GM18858 (cell line): Measurements from ENCODE around the gene GPAM.
"Not testable (repeated sequence)": the region's sequence is repeated elsewhere in the genome, so short reads cannot be mapped to it uniquely, and the experiment has no call there.

ENCODE experiments used
- ATAC-seq: cut with Tn5 transposase; IDR thresholded peaks from one replicate; pipeline ENCODE4 v1.9.1; 2021; ENCODE audit not compliant: unreplicated experiment

Gene GPAM

DNA sequence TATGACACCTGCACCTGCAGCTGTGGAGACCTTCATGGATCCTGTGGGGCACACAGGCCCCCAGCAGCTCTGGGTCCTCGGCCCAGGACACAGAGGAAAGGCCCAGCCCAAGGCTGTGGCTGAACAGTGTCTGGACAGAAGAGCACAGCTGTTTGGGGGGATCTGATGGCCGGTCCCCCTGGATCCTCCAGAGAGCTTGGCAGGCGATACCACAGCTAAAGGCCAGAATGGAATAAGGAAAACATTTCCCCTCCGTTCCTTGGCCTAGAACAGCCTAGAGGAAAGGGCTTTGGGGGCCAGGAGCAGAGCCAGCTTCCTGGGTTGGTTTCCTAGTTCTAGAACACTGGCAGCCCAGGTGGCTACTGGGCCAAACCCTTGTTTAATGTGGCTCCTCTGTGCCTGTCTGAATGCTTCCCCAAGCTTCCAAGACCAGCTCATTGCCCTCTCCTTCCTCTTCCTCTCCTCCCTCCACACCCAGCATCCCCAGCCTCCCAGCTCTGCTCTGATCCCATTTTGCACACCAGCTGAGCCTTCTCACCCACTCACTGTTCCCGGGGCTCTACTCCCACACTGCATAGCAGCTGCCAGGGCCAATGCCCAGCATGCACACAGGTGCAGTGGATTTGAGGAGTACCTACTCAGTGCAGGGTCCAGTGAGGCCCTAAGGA is 46.9 kb downstream of the GPAM start:
- ATAC-seq: no peak

DNA sequence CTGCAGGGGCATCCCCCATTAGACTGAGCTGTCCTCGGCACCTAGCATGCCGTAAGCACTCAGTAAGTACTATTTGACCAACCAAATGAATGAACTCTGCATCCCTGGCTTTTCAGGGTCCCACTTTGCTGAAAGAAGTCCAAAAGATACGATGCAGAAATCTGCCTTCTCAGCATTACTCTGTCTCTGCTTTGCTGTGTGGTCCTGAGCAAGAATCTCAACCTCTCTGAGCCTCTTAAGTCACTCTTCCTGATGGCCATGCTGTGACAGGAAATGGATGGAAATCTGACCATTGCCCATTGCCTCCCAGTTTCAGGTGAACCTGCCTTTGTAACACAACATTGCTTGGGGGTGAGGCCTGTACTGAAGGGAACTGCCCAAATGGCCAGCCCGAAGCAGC is 48.0 kb downstream of the GPAM start:
- no peak for ATAC-seq

DNA sequence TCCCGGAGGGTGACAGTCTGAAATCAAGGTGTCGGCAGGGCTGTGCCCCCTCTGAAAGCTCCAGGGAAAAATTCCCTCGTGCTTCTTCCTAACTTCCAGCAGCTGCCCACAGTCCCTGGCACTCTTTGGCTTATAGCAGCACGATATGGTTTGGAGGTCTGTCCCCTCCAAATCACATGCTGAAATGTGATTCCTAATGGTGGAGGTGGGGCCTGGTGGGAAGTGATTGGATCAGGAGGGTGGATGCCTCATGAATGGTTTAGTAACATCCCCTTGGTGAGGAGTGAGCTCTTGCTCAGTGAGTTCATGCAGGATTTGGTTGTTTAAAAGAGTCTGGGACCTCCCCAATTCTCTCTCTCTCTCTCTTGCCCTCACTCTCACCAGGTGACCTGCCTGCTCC is 51.1 kb downstream of the GPAM start:
- no peak for ATAC-seq

DNA sequence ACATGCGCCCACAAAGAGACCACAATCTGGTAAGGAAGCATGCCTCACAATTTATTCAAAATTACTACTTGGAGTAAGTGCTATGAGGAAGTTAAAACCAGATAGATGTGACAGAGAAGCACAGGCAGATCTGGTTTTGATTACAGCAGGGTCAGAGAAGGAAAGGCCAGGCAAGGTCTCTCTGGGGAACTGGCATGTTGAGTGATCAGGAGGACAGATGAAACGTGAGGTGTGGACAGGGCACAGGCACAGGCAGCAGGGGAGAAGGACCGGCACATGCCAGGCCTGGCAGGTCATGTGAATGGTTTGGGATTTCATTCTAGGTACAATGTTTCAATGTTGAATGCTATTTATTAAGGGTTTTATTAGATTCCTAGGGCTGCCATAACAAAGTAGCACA is 51.6 kb downstream of the GPAM start:
- no peak for ATAC-seq

DNA sequence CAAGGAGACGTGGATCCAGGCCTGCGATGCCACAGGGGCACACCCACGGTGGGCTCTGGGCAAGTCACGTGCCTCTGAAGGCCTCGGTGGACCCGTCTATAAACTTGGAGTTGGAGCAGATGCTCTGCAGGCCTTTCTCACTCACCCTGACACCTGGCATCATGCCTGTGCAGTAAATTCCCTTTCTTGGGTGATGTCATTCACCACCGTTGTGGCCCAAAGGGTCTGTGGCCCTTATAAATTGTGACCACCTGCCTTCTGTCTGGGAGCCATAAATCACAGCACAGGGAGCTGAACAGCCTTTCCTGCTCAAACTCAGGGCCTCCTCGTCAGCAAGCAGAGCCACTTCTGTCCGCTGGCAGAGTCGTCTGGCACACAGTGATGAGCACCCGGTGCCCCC is 52.2 kb downstream of the GPAM start:
- no peak for ATAC-seq

DNA sequence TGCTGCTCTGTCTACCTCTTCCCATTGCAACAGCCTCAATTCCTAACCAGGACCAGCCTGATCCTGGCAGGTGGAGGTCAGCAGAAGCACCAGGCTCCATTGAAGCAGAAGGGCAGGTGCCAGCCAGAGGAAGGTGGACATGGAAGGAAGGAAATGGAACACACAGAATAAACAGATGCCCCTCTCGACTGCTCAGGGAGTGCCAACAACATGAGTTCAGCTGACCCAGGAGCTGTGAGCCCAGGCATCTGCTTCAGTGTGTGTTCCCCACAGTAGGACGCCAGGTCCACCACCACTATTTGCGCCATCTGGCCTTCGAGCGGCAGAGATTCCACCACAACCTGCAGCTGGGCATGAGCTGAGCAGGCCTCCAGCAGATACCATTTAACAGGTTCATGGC is 56.7 kb downstream of the GPAM start:
- ATAC-seq: no peak

DNA sequence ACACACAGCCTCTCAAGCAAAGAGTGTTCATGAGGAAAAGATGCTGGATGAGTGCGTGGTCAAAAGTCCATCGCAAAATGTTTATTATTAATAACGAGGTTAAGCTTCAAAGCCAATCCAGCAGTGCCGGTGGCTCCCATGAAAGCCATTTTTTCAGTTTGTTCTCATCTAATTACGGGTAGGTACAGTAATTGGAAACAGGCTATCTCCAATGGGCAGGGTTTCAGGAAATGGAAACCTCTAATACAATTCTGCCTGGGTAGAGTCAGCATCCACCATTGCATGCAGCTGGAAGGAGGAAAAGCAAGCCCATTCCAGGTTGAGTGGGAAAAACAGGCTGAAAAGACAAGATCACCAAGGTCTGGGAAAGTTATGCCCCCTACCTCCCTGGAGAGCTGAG is 57.4 kb downstream of the GPAM start:
- no peak for ATAC-seq

DNA sequence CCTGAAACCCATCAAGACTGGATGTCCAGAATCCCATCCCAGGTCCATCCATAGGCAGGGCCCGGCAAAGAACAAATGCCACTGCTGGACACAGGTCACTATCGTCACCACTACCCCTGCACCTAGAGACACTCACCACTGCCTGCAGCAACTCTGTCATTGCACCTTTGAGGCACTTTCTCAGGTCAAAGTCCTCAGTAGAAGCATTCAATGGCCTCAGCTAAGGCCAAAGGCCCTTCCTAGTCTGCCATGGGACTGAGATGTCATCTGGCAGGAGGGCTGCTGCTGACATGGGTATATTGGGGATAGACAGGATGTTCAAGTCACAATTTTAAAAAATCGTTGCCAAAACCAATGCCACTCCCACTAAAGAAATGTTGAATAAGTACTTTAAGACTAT is 58.7 kb downstream of the GPAM start:
- no peak for ATAC-seq

DNA sequence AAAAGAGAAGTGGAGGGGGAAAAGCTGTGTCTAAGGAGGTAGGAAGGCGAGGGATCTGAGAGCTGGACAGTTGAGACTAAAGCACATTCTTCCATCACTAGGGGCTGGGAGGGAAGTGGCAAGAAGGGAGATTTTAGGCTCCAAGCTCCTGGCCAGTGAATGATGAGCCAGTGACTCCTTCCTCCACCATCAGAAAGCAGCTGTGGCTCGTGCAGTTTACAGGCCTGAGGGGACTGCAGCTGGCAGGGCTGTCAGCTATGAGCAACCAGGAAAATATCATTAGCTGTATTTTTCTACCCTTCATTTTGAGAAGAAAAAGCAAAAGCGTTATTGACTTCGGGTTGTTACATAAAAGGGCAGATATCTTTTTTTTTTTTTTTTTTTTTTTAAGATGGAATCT is 60.7 kb downstream of the GPAM start:
- ATAC-seq: no peak

DNA sequence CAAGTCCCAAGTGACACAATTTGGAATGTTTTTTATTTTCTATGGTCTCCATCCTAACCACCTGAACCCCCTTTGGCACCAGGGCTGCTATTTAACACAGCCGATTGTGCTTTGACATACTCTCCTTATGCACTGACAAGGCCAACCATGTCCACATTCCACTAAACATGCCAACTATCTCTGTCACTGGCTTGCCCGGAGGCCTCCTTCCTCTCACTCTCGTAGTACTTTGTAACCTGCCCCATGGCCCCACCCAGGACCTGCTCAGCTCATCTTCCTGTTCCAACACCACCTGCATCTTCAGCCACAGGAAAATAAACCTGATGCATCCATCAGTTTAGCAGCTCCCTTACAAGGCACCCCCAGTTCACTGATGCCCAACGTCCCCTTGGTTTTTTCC is 63.1 kb downstream of the GPAM start:
- no peak for ATAC-seq

DNA sequence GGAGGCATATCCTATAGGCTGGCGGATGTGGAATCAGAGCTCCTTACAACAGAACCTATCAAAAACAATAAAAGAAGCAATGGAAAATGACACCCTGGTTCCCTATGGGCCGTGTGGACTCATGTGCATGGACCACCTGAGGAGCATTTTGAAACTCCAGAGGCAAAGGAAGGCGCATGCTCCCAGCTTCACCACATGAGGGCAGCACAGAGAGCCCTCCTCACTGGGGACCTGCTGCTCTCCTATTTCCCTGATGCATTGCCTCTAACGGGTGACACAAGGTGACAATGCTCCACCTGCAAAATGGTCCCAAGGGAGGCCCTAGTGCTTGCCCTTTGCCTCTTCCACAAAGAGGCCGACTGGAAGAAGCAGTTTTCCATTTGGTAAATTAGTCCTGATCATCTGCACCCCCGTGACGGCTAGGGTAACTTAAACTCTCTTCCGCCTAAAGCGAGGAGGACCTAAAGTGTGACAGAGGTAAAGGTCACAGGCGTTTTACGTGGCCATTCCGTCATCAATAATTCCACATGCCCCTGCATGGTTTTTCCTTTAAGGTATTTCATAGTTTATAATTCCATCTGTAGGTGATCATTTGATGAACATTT is 67.7 kb downstream of the GPAM start:
- ATAC-seq: peak; percentile 51

DNA sequence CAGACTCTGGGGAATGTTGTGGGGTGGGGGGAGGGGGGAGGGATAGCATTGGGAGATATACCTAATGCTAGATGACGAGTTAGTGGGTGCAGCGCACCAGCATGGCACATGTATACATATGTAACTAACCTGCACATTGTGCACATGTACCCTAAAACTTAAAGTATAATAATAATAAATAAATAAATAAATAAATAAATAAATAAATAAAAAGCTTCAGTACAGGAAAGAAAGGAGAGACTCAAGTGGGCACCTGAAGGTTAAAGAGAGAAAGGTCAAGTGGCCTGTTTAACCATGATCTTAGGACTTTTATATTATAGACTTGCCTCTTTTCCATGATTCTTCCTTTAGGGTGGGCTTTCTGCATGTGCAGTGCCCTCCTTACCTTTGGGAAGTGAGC is 73.8 kb downstream of the GPAM start:
- ATAC-seq: not testable (repeated sequence)
